ENCODE measurements around the gene ARFGAP1. TPM values are rescaled to one million over a fixed set of nuclear protein-coding genes. Genes with fewer than 3 reads are reported as not detected.
"Not testable (repeated sequence)": the region's sequence is repeated elsewhere in the genome, so short reads cannot be mapped to it uniquely, and the experiment has no call there.

ARFGAP1 gene
- total RNA-seq, 1 donor from 2014 or later = 28.1 TPM

GRCh38 chr20:63334356-63334755, 61.7 kb downstream of the ARFGAP1 start:
- no peak for DNase-seq

- not testable (repeated sequence) for DNase-seq
These were observed 62.4 kb downstream of the ARFGAP1 start for GRCh38 chr20:63335060-63335459.

- DNase-seq = no peak
These were observed 63.1 kb downstream of the ARFGAP1 start for GRCh38 chr20:63335711-63336110.

- no peak for DNase-seq
These were observed 63.7 kb downstream of the ARFGAP1 start for GRCh38 chr20:63336232-63336752.

- DNase-seq = no peak
These were observed 65.3 kb downstream of the ARFGAP1 start for GRCh38 chr20:63337786-63338420.

Small RNA genes within 50 kb of the gene (small RNA-seq; reads per million reads assigned to genes)
- not detected for gene MIR3196
- 0.64 reads per million, percentile 59 among the genes with 10 or more reads in this experiment for gene MIR4326
- gene RNU6-994P = not detected

Other genes starting within 250 kb of the ARFGAP1 start
- 20.1 TPM for gene YTHDF1, start 56.7 kb upstream of the ARFGAP1 start, total RNA-seq
- gene BIRC7, start 36.9 kb upstream of the ARFGAP1 start, total RNA-seq = not detected
- gene NKAIN4, start 18.4 kb upstream of the ARFGAP1 start, total RNA-seq = 14.2 TPM
- 3.0 TPM for gene COL20A1, start 20.4 kb downstream of the ARFGAP1 start, total RNA-seq
- 7.8 TPM for gene CHRNA4, start 88.5 kb downstream of the ARFGAP1 start, total RNA-seq
- gene KCNQ2, start 199.8 kb downstream of the ARFGAP1 start, total RNA-seq = 167 TPM
- 214 TPM for gene EEF1A2, start 226.3 kb downstream of the ARFGAP1 start, total RNA-seq
- gene PPDPF, start 248.0 kb downstream of the ARFGAP1 start, total RNA-seq = 43.5 TPM

Measured in occipital lobe (tissue), 3 donors.